AG04450 (cell line): Measurements from ENCODE around the gene MSANTD4. TPM values are rescaled to one million over a fixed set of nuclear protein-coding genes. Genes with fewer than 3 reads are reported as not detected.
"Not testable (repeated sequence)": the region's sequence is repeated elsewhere in the genome, so short reads cannot be mapped to it uniquely, and the experiment has no call there.

Source experiments
- CTCF ChIA-PET: fragments of 300-600, 350-600 bp; formaldehyde crosslinking; extraction: SDS; loops from one replicate; lab custom pipeline; 2022; ENCODE audit warnings: antibody characterized with exemption, inconsistent platforms; lab: Charles Lee
- POLR2A ChIA-PET: fragments of 350-600 bp; formaldehyde crosslinking; extraction: SDS; loops from one replicate; lab custom pipeline; 2021; ENCODE audit warnings: antibody characterized with exemption, inconsistent platforms; lab: Yijun Ruan, JAX
- DNase-seq: peaks from one replicate; pipeline ENCODE4 v3.0.0-alpha.2; 2011; ENCODE audit warnings: low read depth, low spot score
- H3K27ac ChIP-seq: one replicate; pipeline ENCODE4 v1.5.1; 2012; ENCODE audit warnings: low read depth, low read length, control low read depth
- H3K27me3 ChIP-seq: one replicate; pipeline ENCODE4 v1.6.0; 2012; ENCODE audit warnings: low read length; ENCODE audit not compliant: control insufficient read depth, insufficient read depth
- H3K4me3 ChIP-seq: 2 replicates; pipeline ENCODE4 v1.5.1; 2011; ENCODE audit warnings: mild to moderate bottlenecking, low read depth, low read length, control low read depth
- H3K9me3 ChIP-seq: 2 replicates; pipeline ENCODE4 v1.5.1; 2012; ENCODE audit warnings: low read length; ENCODE audit not compliant: control insufficient read depth, insufficient read depth
- CTCF ChIP-seq: IDR thresholded peaks from 2 replicates; pipeline ENCODE4 v1.5.1; 2011; ENCODE audit warnings: low read depth, low read length, control low read depth, inconsistent platforms
- polyA plus RNA-seq: library from polyadenylated mRNA; depleted of rRNA; stranded (reverse); fragments of >200 nt; gene quantifications from 2 replicates; pipeline ENCODE4 v1.2.3, GENCODE V29; 2011

MSANTD4 gene
- polyA plus RNA-seq, 1 experiment = 29.0 TPM

GRCh38 chr11:106014620-106015019 lies 7.4 kb downstream of the MSANTD4 start:
- Histone ChIP-seq H3K9me3 (no peaks in the 10 kb centered on the region), H3K27me3 (no peaks in the 10 kb centered on the region), H3K4me3 (no peak overlapping the region), H3K27ac (no peak overlapping the region)
- CTCF ChIA-PET = no interaction called here
- TF ChIP-seq CTCF = no peak
- POLR2A ChIA-PET = no interaction called here
- DNase-seq = no peak

GRCh38 chr11:106014035-106014434 lies 8.0 kb downstream of the MSANTD4 start:
- Histone ChIP-seq H3K27ac (no peak overlapping the region), H3K4me3 (no peak overlapping the region), H3K9me3 (no peaks in the 10 kb centered on the region), H3K27me3 (no peaks in the 10 kb centered on the region)
- no peak for DNase-seq
- TF ChIP-seq CTCF = no peak
- POLR2A ChIA-PET = no interaction called here
- CTCF ChIA-PET = no interaction called here

- peak; percentile 72 for DNase-seq
- no peaks in the 10 kb centered on the region for H3K9me3 ChIP-seq
- peak overlapping the region; percentile 41 for H3K27ac ChIP-seq
- ChIA-PET CTCF (no interaction called here), POLR2A (no interaction called here)
- no peaks in the 10 kb centered on the region for H3K27me3 ChIP-seq
- H3K4me3 ChIP-seq = no peak overlapping the region
- no peak for TF ChIP-seq CTCF
Observed at GRCh38 chr11:106012744-106013143, 9.3 kb downstream of the MSANTD4 start.

- ChIA-PET POLR2A (no interaction called here), CTCF (no interaction called here)
- no peak for DNase-seq
- Histone ChIP-seq H3K27ac (no peak overlapping the region), H3K9me3 (no peaks in the 10 kb centered on the region), H3K4me3 (no peak overlapping the region), H3K27me3 (no peaks in the 10 kb centered on the region)
- no peak for TF ChIP-seq CTCF
Observed at GRCh38 chr11:106011481-106011880, 10.6 kb downstream of the MSANTD4 start.

- CTCF ChIA-PET = interaction anchor here (0.7 kb wide), 1 partner anchor 1279 kb away, joined by 3 read pairs; no protein-coding TSS in a partner anchor
- H3K27ac ChIP-seq, POLR2A ChIA-PET, DNase-seq, H3K27me3 ChIP-seq, H3K9me3 ChIP-seq, H3K4me3 ChIP-seq: not testable (repeated sequence)
Observed at GRCh38 chr11:106003094-106003493, 18.9 kb downstream of the MSANTD4 start.
